A375 (cell line): ENCODE results near the gene AQP7. TPM values are rescaled to one million over a fixed set of nuclear protein-coding genes. Genes with fewer than 3 reads are reported as not detected.

ENCODE experiments used
- small RNA-seq: library from RNA; depleted of rRNA; stranded (forward); fragments of <200 nt; gene quantifications from one replicate; pipeline ENCODE3, GENCODE V24; 2014
- total RNA-seq: library from RNA; depleted of rRNA; stranded (reverse); fragments of >200 nt; shearing (Covaris generic); gene quantifications from 2 replicates; pipeline ENCODE4 v1.2.3, GENCODE V29; 2014; rRNA removed

AQP7 gene
- total RNA-seq = not detected in 2 replicates

DNA sequence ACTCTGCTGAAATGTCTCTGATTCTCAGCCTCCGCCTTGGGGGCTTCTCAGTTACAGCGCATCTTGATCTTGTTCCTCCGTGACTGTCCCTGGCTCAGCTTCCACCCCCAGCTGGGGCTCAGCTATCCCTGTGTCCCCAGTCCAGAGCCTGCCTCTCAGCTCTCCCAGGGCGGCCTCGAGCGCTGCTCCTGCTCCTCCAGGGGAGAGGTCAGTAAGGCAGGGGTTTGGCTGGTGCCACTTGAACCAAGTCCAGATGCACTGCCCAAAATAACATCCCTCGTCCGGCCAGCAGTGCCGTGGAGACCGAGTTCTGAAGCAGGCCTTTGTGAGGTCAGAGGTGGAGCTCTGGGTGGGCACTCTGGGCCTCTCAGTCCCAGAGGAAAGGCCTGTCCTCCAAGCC, at the start of gene AQP7:
Gene AQP7 (minus strand): TSS at position 198 of the 400 bp plus-strand sequence. CDS start 1,306 bp downstream, outside the sequence.

DNA sequence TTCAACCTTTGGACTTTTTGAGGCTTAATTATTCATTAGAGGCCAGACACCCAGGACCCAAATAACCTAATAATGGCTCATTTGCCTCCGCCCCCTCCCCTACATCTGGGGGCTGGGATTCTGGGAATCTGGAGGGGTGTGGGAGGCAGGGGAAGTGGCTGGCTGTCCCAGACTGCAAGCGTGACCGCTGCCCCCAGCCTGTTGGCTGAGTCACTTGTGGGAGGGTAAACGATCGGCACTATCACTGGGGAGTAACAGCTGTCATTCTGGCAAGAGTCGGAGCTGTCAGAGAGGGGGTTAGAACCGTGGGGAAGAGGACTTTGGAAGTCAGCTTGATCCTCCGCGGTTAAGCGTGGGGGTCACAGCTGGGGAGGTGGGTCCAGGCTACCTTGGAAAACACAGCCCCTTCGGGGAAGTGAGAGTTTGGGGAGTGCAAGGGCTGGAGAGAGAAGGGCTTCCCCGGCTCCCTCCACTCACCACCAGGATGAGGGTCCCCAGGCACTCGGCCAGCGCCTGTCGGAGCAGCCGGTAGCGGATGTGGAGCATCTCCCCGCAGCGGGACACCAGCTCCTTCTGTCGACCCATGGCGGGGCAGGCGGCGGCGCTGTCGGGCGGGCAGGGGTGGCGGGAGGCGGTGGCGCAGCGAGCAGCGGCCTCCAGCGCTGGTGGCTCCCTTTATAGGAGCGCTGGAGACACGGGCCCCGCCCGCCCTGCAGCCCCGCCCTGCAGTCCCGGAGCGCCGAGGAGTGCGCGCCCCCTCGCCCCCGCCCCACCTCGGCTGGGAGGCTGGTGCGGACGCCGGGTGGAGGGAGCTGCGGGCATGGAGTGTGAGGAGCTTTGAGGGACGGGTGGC, 44.8 kb upstream of the AQP7 start, which contains the start of gene AQP3:
Gene AQP3 (minus strand): TSS at position 648 of the 853 bp plus-strand sequence. CDS start 63 bp downstream, at position 585.

Small RNAs within 50 kb of the gene (small RNA-seq; reads per million reads assigned to genes)
- gene AL356218.2 (not detected), gene RF00019 (not detected)

Other genes starting within 250 kb of the AQP7 start
- 12.4 TPM in 2 replicates for gene B4GALT1, start 235.2 kb downstream of the AQP7 start, total RNA-seq
- gene SPINK4, start 162.4 kb downstream of the AQP7 start, total RNA-seq = not detected in 2 replicates
- gene BAG1, start 137.9 kb downstream of the AQP7 start, total RNA-seq = 81.0 and 85.2 TPM in 2 replicates
- 111 and 129 TPM in 2 replicates for gene CHMP5, start 137.5 kb downstream of the AQP7 start, total RNA-seq
- gene NFX1, start 112.1 kb downstream of the AQP7 start, total RNA-seq = 28.9 and 32.3 TPM in 2 replicates
- gene AQP3, start 45.0 kb upstream of the AQP7 start, total RNA-seq = 2.5 and 2.7 TPM in 2 replicates
- gene NOL6, start 71.4 kb upstream of the AQP7 start, total RNA-seq = 77.7 and 79.7 TPM in 2 replicates
- gene ANKRD18B, start 121.7 kb upstream of the AQP7 start, total RNA-seq = 3.8 and 7.8 TPM in 2 replicates